HG02943 (cell line): Measurements from ENCODE around the gene OR6J1.
"Not testable (repeated sequence)": the region's sequence is repeated elsewhere in the genome, so short reads cannot be mapped to it uniquely, and the experiment has no call there.

Experiments used
- ATAC-seq: cut with Tn5 transposase; IDR thresholded peaks from one replicate; pipeline ENCODE4 v1.9.1; 2021; ENCODE audit warnings: mild to moderate bottlenecking, low read depth, moderate library complexity; ENCODE audit not compliant: unreplicated experiment

Gene OR6J1

DNA sequence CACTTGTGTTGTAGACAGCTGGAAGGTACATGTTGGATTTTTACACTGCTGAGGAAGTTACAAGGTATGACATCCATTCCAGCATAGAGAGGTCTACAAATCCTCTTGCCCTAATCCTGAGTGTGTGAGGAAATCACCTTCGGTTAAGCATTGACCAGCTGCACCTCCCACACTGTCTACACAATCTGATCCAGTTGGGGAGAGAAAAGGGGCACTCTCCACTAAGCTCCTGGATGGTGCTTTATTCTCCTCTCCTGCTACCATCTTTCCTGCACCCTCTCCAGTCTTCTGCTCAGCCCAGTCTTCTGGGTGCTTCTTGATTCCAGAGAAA, at the start of gene OR6J1:
OR6J1 (minus strand) TSS at position 48 of the 331 bp plus-strand sequence. CDS start 9,541 bp downstream, outside the sequence.
- no peak for ATAC-seq

DNA sequence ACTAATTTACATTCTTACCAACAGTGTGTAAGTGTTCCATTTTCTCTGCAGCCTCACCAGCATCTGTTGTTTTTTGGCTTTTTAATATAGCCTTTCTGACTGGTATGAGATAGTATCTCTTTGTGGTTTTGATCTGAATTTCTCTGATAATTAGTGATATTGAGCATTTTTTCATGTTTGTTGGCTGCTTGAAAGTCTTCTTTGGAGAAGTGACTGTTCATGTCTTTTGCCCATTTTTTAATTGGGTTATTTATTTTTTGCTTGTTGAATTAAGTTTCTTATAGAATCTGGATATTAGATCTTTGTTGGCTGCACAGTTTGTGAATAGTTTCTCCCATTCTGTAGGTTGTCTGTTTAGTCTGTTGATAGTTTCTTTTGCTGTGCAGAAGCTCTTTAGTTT, 48.0 kb upstream of the OR6J1 start:
- no peak for ATAC-seq

DNA sequence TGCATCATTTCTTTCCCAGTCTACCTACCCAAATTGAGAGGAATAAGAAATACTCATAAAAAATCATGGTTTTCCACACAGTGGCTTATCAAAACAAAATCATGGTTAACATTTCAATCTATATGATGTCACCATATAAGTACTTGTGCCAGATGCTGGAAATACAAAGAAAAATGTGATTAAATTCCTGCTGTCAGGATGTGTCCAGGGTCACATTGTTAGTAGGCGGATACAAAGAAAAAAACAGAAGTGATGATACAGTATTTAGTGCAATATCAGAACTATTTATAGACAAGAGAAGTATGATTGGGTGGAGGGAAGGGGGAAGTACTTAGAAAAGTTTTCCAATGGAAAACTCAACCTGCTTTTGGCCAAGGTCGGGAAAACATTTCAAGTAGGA, 47.0 kb upstream of the OR6J1 start:
- no peak for ATAC-seq

DNA sequence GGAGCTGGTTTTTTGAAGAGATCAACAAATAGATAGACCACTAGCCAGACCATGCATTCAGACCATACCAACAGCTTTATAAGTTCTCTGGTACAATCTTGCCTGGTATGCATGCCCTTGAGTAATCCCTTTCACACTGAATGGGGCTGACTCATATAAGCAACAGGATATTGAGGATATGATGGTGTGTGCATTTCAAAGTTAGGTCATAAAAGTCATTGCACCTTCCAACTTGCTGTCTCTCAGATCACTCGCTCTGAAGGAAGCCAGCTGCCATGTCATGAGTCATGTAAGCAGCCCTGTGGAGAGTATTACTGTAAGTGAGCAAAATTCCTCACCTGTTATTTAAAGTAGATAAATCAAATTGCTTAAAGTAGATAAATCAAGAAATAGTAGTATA, 45.0 kb upstream of the OR6J1 start:
- ATAC-seq, result no peak

- not testable (repeated sequence) for ATAC-seq
Observed at GRCh38 chr14:22687969-22688368, 43.8 kb upstream of the OR6J1 start.

DNA sequence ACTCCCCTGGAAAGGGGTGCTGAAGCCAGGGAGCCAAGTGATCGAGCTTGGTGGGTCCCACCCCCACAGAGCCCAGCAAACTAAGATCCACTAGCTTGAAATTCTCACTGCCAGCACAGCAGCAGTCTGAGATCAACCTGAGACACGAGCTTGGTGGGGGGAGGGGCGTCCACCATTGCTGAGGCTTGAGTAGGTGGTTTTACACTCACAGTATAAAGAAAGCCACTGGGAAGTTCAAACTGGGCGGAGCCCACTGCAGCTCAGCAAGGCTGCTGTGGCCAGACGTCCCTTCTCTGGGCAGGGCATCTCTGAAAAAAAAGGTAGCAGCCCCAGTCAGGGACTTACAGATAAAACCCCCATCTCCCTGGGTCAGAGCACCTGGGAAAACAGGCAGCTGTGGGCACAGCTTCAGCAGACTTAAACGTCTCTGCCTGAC, 42.0 kb upstream of the OR6J1 start:
- ATAC-seq, result not testable (repeated sequence)

GRCh38 chr14:22685467-22685866, 41.3 kb upstream of the OR6J1 start:
- no peak for ATAC-seq

GRCh38 chr14:22683428-22683827, 39.3 kb upstream of the OR6J1 start:
- ATAC-seq, result not testable (repeated sequence)

- ATAC-seq, result no peak
Observed at GRCh38 chr14:22678221-22678620, 34.1 kb upstream of the OR6J1 start.

DNA sequence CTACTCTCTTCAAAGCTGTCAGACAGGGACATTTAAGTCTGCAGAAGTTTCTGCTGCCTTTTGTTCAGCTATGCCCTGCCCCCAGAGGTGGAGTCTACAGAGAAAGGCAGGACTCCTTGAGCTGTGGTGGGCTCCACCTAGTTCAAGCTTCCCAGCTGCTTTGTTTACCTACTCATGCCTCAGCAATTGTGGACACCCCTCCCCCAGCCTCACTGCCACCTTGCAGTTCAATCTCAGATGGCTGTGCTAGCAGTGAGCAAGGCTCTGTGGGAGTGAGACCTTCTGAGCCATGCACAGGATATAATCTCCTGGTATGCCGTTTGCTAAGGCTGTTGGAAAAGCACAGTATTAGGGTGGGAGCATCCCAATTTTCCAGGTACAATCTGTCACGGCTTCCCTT, 33.4 kb upstream of the OR6J1 start:
- not testable (repeated sequence) for ATAC-seq

- no peak for ATAC-seq
Observed at GRCh38 chr14:22671622-22672021, 27.5 kb upstream of the OR6J1 start.

GRCh38 chr14:22668863-22669262, 24.7 kb upstream of the OR6J1 start:
- no peak for ATAC-seq

DNA sequence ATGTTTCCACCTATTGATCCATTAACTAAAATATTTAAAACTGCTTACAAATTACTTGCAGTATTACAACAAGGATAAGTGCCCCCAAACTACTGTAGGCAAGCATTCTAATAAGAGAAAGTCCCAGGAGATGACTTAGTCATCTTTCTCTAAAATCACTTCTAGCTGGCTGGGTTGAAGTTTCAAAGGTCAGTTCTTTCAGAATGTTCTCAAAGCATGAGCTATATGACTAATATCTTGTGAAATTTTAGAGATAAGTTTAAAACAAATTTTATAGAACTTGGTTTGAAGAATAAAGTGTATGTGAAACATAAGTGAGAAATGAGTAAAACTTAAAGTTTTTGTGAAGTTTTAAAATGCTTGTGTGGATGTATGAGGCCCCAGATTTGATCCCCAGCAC, 24.3 kb upstream of the OR6J1 start:
- no peak for ATAC-seq

DNA sequence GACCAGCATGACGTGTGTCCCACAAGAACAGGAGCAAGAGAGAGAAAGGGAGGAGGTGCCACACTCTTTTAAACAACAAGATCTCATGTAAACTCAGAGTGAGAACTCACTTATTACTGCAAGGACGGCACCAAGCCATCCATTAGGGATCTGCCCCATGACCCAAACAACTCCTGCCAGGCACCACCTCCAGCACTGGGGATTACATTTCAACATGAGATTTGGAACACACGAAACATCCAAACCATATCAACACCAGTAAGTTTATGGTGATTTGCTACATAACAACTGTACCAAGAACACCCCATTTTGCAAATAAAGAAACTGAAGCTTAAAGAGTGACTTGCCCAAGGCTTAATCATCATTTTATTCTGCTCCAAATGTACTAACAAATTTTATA, 23.7 kb upstream of the OR6J1 start:
- ATAC-seq, result no peak

GRCh38 chr14:22666203-22666893, 22.2 kb upstream of the OR6J1 start:
- no peak for ATAC-seq

- ATAC-seq, result no peak
Observed at GRCh38 chr14:22664261-22664660, 20.1 kb upstream of the OR6J1 start.

- ATAC-seq, result no peak
Observed at GRCh38 chr14:22660654-22661053, 16.5 kb upstream of the OR6J1 start.

- no peak for ATAC-seq
Observed at GRCh38 chr14:22658946-22659345, 14.8 kb upstream of the OR6J1 start.

DNA sequence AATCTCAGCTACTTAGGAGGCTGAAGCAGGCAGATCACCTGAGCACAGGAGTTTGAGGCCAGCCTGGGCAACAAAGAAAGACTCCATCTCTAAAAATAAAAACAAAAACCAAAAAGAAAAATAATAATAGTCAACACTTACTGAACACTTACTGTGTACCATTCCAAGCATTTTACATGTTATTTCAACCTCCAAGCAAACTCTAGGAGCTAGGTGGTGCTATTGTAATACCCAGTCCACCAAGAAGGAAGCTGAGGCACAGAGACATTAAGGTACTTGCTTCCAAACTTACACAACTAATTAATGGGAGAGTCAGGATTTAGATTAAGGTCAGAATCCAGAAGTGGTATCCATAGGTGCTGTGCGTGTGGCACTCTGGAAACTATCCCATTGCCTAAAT, 13.7 kb upstream of the OR6J1 start:
- ATAC-seq, result no peak

- ATAC-seq, result no peak
Observed at GRCh38 chr14:22656945-22657731, 13.0 kb upstream of the OR6J1 start.

DNA sequence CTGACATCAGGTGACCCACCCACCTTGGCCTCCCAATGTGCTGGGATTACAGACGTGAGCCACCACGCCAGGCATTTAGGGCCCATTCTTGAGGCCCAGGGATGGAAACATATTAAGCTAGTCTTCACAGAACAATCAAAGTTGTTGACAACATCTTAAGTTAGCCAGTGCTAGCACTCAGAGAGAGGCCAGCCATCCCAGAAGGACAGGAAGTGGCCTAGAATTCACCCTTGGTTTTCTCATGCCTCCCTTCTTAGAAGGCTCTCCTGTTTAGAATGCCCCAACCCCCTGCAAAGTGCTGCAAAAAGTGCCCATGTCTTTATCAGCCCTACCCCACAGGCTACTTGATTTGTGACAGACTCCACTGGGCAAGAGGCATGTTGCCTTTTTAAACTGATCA, 12.1 kb upstream of the OR6J1 start:
- ATAC-seq, result no peak

GRCh38 chr14:22653012-22653621, 9.0 kb upstream of the OR6J1 start:
- ATAC-seq, result no peak
